Measurements from ENCODE around the gene FANCF. TPM values are rescaled to one million over a fixed set of nuclear protein-coding genes. Genes with fewer than 3 reads are reported as not detected.

The FANCF gene
- total RNA-seq, 1 donor from 2014 or later, result 12.5 TPM

- Histone ChIP-seq H3K9me3 (ENCODE audit: control insufficient read depth in 3 of 3, low read length in 3 of 3) (no peaks in the 10 kb centered on the region), H3K4me1 (ENCODE audit: control insufficient read depth in 3 of 3, insufficient read depth in 3 of 3, low read length in 3 of 3) (peaks cover 5 to 10% (median 5%) of the 10 kb centered on the region in 3 donors), H3K9ac (ENCODE audit: low read depth in 1 of 3, low read length in 3 of 3) (peak overlapping the region in 1 of 3 donors; percentile 86), H3K27ac (ENCODE audit: low read depth, low read length) (no peak overlapping the region), H3K27me3 (ENCODE audit: control insufficient read depth in 3 of 3, insufficient read depth in 3 of 3, low read length in 3 of 3) (no peaks in the 10 kb centered on the region), H3K4me3 (ENCODE audit: low read length in 3 of 3) (peak overlapping the region in 1 of 3 donors; percentile 88), H3K36me3 (ENCODE audit: control insufficient read depth in 3 of 3, insufficient read depth in 3 of 3, low read length in 3 of 3) (no peaks in the 10 kb centered on the region)
Observed at GRCh38 chr11:22626573-22627239, 1.1 kb upstream of the FANCF start.

DNA sequence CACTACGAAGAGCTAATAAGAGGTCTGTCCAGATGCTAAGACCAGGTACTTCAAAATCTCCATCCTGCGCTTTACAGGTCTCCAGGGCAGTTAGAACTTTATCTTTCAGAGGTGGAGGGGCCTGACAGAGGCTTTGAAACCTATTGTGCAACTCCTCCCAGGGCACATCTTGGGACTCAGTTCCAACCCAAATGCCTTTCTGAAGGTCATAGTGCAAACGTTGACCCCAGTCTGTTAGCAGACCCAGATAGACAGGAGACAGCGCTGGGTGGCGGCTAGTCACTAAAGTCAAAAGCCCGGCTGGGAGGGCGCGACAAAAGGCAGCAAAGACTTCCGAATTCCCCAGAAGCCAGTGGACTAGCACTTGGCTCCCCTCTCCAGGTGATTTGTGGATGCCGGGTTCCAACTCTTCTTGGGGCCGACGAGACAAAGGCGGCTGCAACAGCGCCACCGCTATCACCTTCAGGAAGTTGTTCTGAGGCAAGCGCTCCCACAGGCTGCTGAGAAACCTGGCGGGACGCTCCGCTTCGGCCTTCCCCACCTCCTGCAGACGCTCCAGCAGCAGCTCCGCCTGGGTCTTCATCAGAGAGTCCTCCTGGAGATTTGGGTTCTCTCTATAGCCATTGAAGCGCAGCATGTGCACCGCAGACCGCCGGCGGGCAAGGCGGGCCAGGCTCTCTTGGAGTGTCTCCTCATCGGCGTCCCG is 728 bp downstream of the FANCF start:
- Histone ChIP-seq H3K36me3 (ENCODE audit: control insufficient read depth in 3 of 3, insufficient read depth in 3 of 3, low read length in 3 of 3) (no peaks in the 10 kb centered on the region), H3K27me3 (ENCODE audit: control insufficient read depth in 3 of 3, insufficient read depth in 3 of 3, low read length in 3 of 3) (no peaks in the 10 kb centered on the region), H3K4me1 (ENCODE audit: control insufficient read depth in 3 of 3, insufficient read depth in 3 of 3, low read length in 3 of 3) (peaks cover 5 to 10% (median 5%) of the 10 kb centered on the region in 3 donors), H3K9me3 (ENCODE audit: control insufficient read depth in 3 of 3, low read length in 3 of 3) (no peaks in the 10 kb centered on the region), H3K4me3 (ENCODE audit: low read length in 3 of 3) (peak overlapping the region; percentile 88 to 100 (median 98)), H3K9ac (ENCODE audit: low read depth in 1 of 3, low read length in 3 of 3) (peak overlapping the region; percentile 86 to 97 (median 89)), H3K27ac (ENCODE audit: low read depth, low read length) (peak overlapping the region; percentile 85)

- Histone ChIP-seq H3K27ac (ENCODE audit: low read depth, low read length) (no peak overlapping the region), H3K9ac (ENCODE audit: low read depth in 1 of 3, low read length in 3 of 3) (no peak overlapping the region), H3K9me3 (ENCODE audit: control insufficient read depth in 3 of 3, low read length in 3 of 3) (no peaks in the 10 kb centered on the region), H3K4me1 (ENCODE audit: control insufficient read depth in 3 of 3, insufficient read depth in 3 of 3, low read length in 3 of 3) (no peaks in the 10 kb centered on the region), H3K4me3 (ENCODE audit: low read length in 3 of 3) (no peak overlapping the region), H3K36me3 (ENCODE audit: control insufficient read depth in 3 of 3, insufficient read depth in 3 of 3, low read length in 3 of 3) (no peaks in the 10 kb centered on the region), H3K27me3 (ENCODE audit: control insufficient read depth in 3 of 3, insufficient read depth in 3 of 3, low read length in 3 of 3) (no peaks in the 10 kb centered on the region)
Observed at GRCh38 chr11:22617868-22618267, 7.8 kb downstream of the FANCF start.

DNA sequence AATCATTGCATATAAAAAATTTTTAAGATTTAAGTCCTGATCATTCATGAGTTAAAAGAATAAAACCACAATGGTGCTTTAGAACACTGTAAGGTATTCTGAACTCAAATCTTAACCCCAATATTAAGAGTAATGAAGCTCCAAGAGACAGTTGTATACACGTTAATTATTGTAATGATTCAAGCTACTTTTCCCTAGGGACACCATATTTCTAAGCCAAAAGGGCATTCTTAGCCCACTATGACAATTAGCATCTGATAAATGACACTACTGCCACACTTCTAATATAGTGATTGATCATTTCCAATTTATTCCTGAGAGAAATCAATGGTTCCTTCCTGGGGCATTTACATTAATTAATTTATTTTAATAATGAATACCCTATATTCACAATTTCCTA is 21.7 kb downstream of the FANCF start:
- no peaks in the 10 kb centered on the region for H3K27me3 ChIP-seq (ENCODE audit: control insufficient read depth in 3 of 3, insufficient read depth in 3 of 3, low read length in 3 of 3)
- no peaks in the 10 kb centered on the region for H3K36me3 ChIP-seq (ENCODE audit: control insufficient read depth in 3 of 3, insufficient read depth in 3 of 3, low read length in 3 of 3)
- no peak overlapping the region for H3K9ac ChIP-seq (ENCODE audit: low read depth in 1 of 3, low read length in 3 of 3)
- H3K27ac ChIP-seq (ENCODE audit: low read depth, low read length), result no peak overlapping the region
- H3K4me3 ChIP-seq (ENCODE audit: low read length in 3 of 3), result no peak overlapping the region
- no peaks in the 10 kb centered on the region for H3K9me3 ChIP-seq (ENCODE audit: control insufficient read depth in 3 of 3, low read length in 3 of 3)
- H3K4me1 ChIP-seq (ENCODE audit: control insufficient read depth in 3 of 3, insufficient read depth in 3 of 3, low read length in 3 of 3), result no peaks in the 10 kb centered on the region

GRCh38 chr11:22602504-22602903 is 23.1 kb downstream of the FANCF start:
- Histone ChIP-seq H3K36me3 (ENCODE audit: control insufficient read depth in 3 of 3, insufficient read depth in 3 of 3, low read length in 3 of 3) (no peaks in the 10 kb centered on the region), H3K27me3 (ENCODE audit: control insufficient read depth in 3 of 3, insufficient read depth in 3 of 3, low read length in 3 of 3) (no peaks in the 10 kb centered on the region), H3K9ac (ENCODE audit: low read depth in 1 of 3, low read length in 3 of 3) (no peak overlapping the region), H3K27ac (ENCODE audit: low read depth, low read length) (no peak overlapping the region), H3K9me3 (ENCODE audit: control insufficient read depth in 3 of 3, low read length in 3 of 3) (no peaks in the 10 kb centered on the region), H3K4me1 (ENCODE audit: control insufficient read depth in 3 of 3, insufficient read depth in 3 of 3, low read length in 3 of 3) (no peaks in the 10 kb centered on the region), H3K4me3 (ENCODE audit: low read length in 3 of 3) (no peak overlapping the region)

DNA sequence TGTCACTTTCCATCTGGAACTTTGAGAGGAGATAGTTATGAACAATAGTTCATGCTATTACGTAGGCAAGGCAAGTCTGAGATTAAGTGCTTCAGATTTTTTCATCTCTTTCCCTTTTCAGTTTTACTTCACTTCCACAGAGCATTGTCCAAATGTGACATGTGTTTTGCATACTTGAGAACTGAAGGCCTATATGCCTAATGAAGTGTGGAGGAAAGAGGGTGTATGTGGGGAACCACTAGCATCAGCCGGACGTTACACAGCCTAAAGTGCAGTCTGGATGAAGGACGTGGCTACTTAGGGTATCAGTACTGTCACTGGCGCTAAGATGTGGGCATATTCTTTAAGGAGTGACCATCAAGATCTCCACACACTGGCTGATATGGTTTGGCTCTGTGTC is 26.2 kb downstream of the FANCF start:
- H3K27ac ChIP-seq (ENCODE audit: low read depth, low read length), result no peak overlapping the region
- no peaks in the 10 kb centered on the region for H3K27me3 ChIP-seq (ENCODE audit: control insufficient read depth in 3 of 3, insufficient read depth in 3 of 3, low read length in 3 of 3)
- H3K9me3 ChIP-seq (ENCODE audit: control insufficient read depth in 3 of 3, low read length in 3 of 3), result no peaks in the 10 kb centered on the region
- H3K36me3 ChIP-seq (ENCODE audit: control insufficient read depth in 3 of 3, insufficient read depth in 3 of 3, low read length in 3 of 3), result no peaks in the 10 kb centered on the region
- no peak overlapping the region for H3K4me3 ChIP-seq (ENCODE audit: low read length in 3 of 3)
- no peak overlapping the region for H3K9ac ChIP-seq (ENCODE audit: low read depth in 1 of 3, low read length in 3 of 3)
- no peaks in the 10 kb centered on the region for H3K4me1 ChIP-seq (ENCODE audit: control insufficient read depth in 3 of 3, insufficient read depth in 3 of 3, low read length in 3 of 3)

GRCh38 chr11:22597062-22597461 is 28.6 kb downstream of the FANCF start:
- Histone ChIP-seq H3K27ac (ENCODE audit: low read depth, low read length) (no peak overlapping the region), H3K9ac (ENCODE audit: low read depth in 1 of 3, low read length in 3 of 3) (no peak overlapping the region), H3K36me3 (ENCODE audit: control insufficient read depth in 3 of 3, insufficient read depth in 3 of 3, low read length in 3 of 3) (no peaks in the 10 kb centered on the region), H3K9me3 (ENCODE audit: control insufficient read depth in 3 of 3, low read length in 3 of 3) (no peaks in the 10 kb centered on the region), H3K4me1 (ENCODE audit: control insufficient read depth in 3 of 3, insufficient read depth in 3 of 3, low read length in 3 of 3) (no peaks in the 10 kb centered on the region), H3K4me3 (ENCODE audit: low read length in 3 of 3) (no peak overlapping the region), H3K27me3 (ENCODE audit: control insufficient read depth in 3 of 3, insufficient read depth in 3 of 3, low read length in 3 of 3) (no peaks in the 10 kb centered on the region)

- no peak overlapping the region for H3K4me3 ChIP-seq (ENCODE audit: low read length in 3 of 3)
- no peak overlapping the region for H3K9ac ChIP-seq (ENCODE audit: low read depth in 1 of 3, low read length in 3 of 3)
- H3K27ac ChIP-seq (ENCODE audit: low read depth, low read length), result no peak overlapping the region
- H3K9me3 ChIP-seq (ENCODE audit: control insufficient read depth in 3 of 3, low read length in 3 of 3), result no peaks in the 10 kb centered on the region
- H3K36me3 ChIP-seq (ENCODE audit: control insufficient read depth in 3 of 3, insufficient read depth in 3 of 3, low read length in 3 of 3), result no peaks in the 10 kb centered on the region
- no peaks in the 10 kb centered on the region for H3K27me3 ChIP-seq (ENCODE audit: control insufficient read depth in 3 of 3, insufficient read depth in 3 of 3, low read length in 3 of 3)
- H3K4me1 ChIP-seq (ENCODE audit: control insufficient read depth in 3 of 3, insufficient read depth in 3 of 3, low read length in 3 of 3), result no peaks in the 10 kb centered on the region
Observed at GRCh38 chr11:22584976-22585375, 40.6 kb downstream of the FANCF start.

DNA sequence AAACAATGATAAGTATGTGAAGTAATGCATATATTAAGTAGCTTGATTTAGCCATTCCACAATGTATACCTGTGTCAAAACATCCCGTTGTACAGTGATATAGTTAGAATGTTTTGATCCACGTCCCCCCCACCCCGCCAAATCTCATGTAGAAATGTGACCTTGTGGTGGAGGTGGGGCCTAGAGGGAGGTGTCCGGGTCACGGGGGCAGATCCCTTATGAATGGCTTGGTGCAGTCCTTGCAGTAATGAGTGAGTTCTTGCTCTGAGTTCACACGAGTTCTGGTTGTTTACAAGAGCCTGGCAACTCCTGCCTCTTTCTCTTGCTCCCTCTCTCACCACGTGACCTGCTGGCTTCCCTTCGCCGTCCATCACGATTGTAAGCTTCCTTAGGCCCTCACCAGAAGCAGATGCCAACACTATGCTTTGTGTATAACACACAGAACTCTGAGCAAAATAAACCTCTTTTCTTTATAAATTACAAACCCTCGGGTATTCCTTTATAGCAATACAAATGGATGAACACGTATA is 41.6 kb downstream of the FANCF start:
- no peaks in the 10 kb centered on the region for H3K4me1 ChIP-seq (ENCODE audit: control insufficient read depth in 3 of 3, insufficient read depth in 3 of 3, low read length in 3 of 3)
- no peaks in the 10 kb centered on the region for H3K27me3 ChIP-seq (ENCODE audit: control insufficient read depth in 3 of 3, insufficient read depth in 3 of 3, low read length in 3 of 3)
- no peak overlapping the region for H3K4me3 ChIP-seq (ENCODE audit: low read length in 3 of 3)
- H3K9ac ChIP-seq (ENCODE audit: low read depth in 1 of 3, low read length in 3 of 3), result no peak overlapping the region
- H3K36me3 ChIP-seq (ENCODE audit: control insufficient read depth in 3 of 3, insufficient read depth in 3 of 3, low read length in 3 of 3), result no peaks in the 10 kb centered on the region
- no peaks in the 10 kb centered on the region for H3K9me3 ChIP-seq (ENCODE audit: control insufficient read depth in 3 of 3, low read length in 3 of 3)
- H3K27ac ChIP-seq (ENCODE audit: low read depth, low read length), result no peak overlapping the region

DNA sequence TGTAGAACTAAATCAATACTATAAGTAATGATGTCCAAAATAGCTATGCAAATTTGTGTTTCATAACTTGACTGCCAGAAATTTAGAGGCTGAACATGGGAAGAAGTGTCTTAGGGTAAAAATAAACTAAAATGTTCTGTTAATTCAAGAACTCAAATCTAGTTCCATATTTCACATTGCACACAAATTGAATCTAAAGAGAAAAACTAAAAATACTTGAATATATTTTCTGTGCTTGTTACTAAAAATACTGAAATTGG is 43.5 kb downstream of the FANCF start:
- H3K9ac ChIP-seq (ENCODE audit: low read depth in 1 of 3, low read length in 3 of 3), result no peak overlapping the region
- H3K36me3 ChIP-seq (ENCODE audit: control insufficient read depth in 3 of 3, insufficient read depth in 3 of 3, low read length in 3 of 3), result no peaks in the 10 kb centered on the region
- H3K4me3 ChIP-seq (ENCODE audit: low read length in 3 of 3), result no peak overlapping the region
- no peak overlapping the region for H3K27ac ChIP-seq (ENCODE audit: low read depth, low read length)
- no peaks in the 10 kb centered on the region for H3K9me3 ChIP-seq (ENCODE audit: control insufficient read depth in 3 of 3, low read length in 3 of 3)
- H3K4me1 ChIP-seq (ENCODE audit: control insufficient read depth in 3 of 3, insufficient read depth in 3 of 3, low read length in 3 of 3), result no peaks in the 10 kb centered on the region
- H3K27me3 ChIP-seq (ENCODE audit: control insufficient read depth in 3 of 3, insufficient read depth in 3 of 3, low read length in 3 of 3), result no peaks in the 10 kb centered on the region

Measured in skeletal muscle tissue (tissue), 4 donors.